HepG2 (cell line): ENCODE data around the gene MOV10L1. TPM values are rescaled to one million over a fixed set of nuclear protein-coding genes. Genes with fewer than 3 reads are reported as not detected.
A peak's percentile ranks its signal among the peaks of the same experiment; 100 is the strongest.

Source experiments
- CTCF ChIP-seq: sonication (generic); formaldehyde crosslinking; IDR thresholded peaks from 2 replicates; pipeline ENCODE4 v1.5.0; 2020; ENCODE audit warnings: mild to moderate bottlenecking, missing genetic modification reagents, moderate library complexity
- DNMT1 ChIP-seq: sonication (generic); formaldehyde crosslinking; IDR thresholded peaks from 2 replicates; pipeline ENCODE4 v1.5.1; 2020; ENCODE audit warnings: mild to moderate bottlenecking, missing genetic modification reagents
- GABPA ChIP-seq, 2 experiments: IDR thresholded peaks; 2 replicates each; pipeline ENCODE4 v1.6.1; 2011 to 2016; ENCODE audit warnings: low read depth in 2 of 2, low read length in 1 of 2, missing biosample characterization in 1 of 2, missing genetic modification characterization in 1 of 2
- HDAC2 ChIP-seq: sonication (generic); formaldehyde crosslinking; IDR thresholded peaks from 2 replicates; pipeline ENCODE4 v1.4.0; 2020; ENCODE audit warnings: missing genetic modification reagents
- HNF1B ChIP-seq: sonication (generic); formaldehyde crosslinking; IDR thresholded peaks from 2 replicates; pipeline ENCODE4 v1.5.1; 2020; ENCODE audit warnings: mild to moderate bottlenecking, moderate library complexity, missing genetic modification reagents
- HNRNPL ChIP-seq: fragments of 200-400 bp; formaldehyde crosslinking; IDR thresholded peaks from 2 replicates; pipeline ENCODE4 v1.6.1; 2017; ENCODE audit warnings: mild to moderate bottlenecking, low read depth, low read length
- MTF2 ChIP-seq: sonication (generic); formaldehyde crosslinking; IDR thresholded peaks from 2 replicates; pipeline ENCODE4 v1.5.0; 2020; ENCODE audit warnings: missing genetic modification reagents, borderline replicate concordance
- NFKB2 ChIP-seq: sonication (generic); formaldehyde crosslinking; IDR thresholded peaks from 2 replicates; pipeline ENCODE4 v1.4.0; 2020; ENCODE audit warnings: missing genetic modification reagents, borderline replicate concordance
- NRL ChIP-seq: sonication (generic); formaldehyde crosslinking; IDR thresholded peaks from 2 replicates; pipeline ENCODE4 v1.5.0; 2020; ENCODE audit warnings: missing genetic modification reagents, mild to moderate bottlenecking, moderate library complexity, borderline replicate concordance
- PRDM10 ChIP-seq: sonication (generic); formaldehyde crosslinking; IDR thresholded peaks from 2 replicates; pipeline ENCODE4 v1.4.0; 2020; ENCODE audit warnings: low read depth, missing genetic modification reagents
- SPEN ChIP-seq: sonication (generic); formaldehyde crosslinking; IDR thresholded peaks from 2 replicates; pipeline ENCODE4 v1.5.1; 2020; ENCODE audit warnings: low read depth, mild to moderate bottlenecking, missing genetic modification reagents
- TEAD3 ChIP-seq: optimal IDR thresholded peaks from 2 replicates; pipeline ENCODE3; 2016; ENCODE audit warnings: borderline replicate concordance
- ZBTB10 ChIP-seq: sonication (generic); formaldehyde crosslinking; IDR thresholded peaks from 2 replicates; pipeline ENCODE4 v1.4.0; 2020; ENCODE audit warnings: missing genetic modification reagents, borderline replicate concordance
- ZNF263 ChIP-seq: sonication (generic); formaldehyde crosslinking; IDR thresholded peaks from 2 replicates; pipeline ENCODE4 v1.4.0; 2020; ENCODE audit warnings: missing genetic modification reagents
- polyA plus RNA-seq, 8 experiments: library from polyadenylated mRNA; depleted of rRNA in 3 of 8; stranded (reverse) in 7 of 8; unstranded in 1 of 8; fragments of >200 nt; fragmentation: Illumina TruSeq in 4 of 8; extraction: Trizol in 4 of 8; gene quantifications; 2 replicates each; pipeline versions ENCODE4 v1.2.1 to v1.2.3, GENCODE V29; 2011 to 2016; ENCODE audit warnings: low read depth in 4 of 8, missing spikeins in 1 of 8, mixed read lengths in 1 of 8; ENCODE audit not compliant: insufficient read depth in 1 of 8
- total RNA-seq, 5 experiments: library from RNA; depleted of rRNA; stranded (reverse); fragments of >200 nt; fragmentation: Illumina TruSeq; extraction: Trizol; gene quantifications; 2 replicates each; pipeline ENCODE4 v1.2.3, GENCODE V29; 2016; ENCODE audit warnings: low read depth in 1 of 5

The MOV10L1 gene
- total and polyA plus RNA-seq, 2 of the 13 experiments (the other 11 are each of a cell fraction or from before 2014, with no cell fraction given): 0.11 to 0.12 TPM

GRCh38 chr22:50151571-50152537 lies 62.0 kb downstream of the MOV10L1 start (continued):
- TF ChIP-seq PRDM10: no peak
- TF ChIP-seq DNMT1 (CRISPR knock-in tag): peak; percentile 71; the same call in 1 of the 2 replicates
- 0 out of 2 replicates have a peak, but pooled peaks have one; percentile 25 for TF ChIP-seq NFKB2 (CRISPR knock-in tag)
- peak; percentile 76 for TF ChIP-seq ZNF263 (CRISPR knock-in tag)
- TF ChIP-seq MTF2 (CRISPR knock-in tag): 0 out of 2 replicates have a peak, but pooled peaks have one; percentile 48
- peak; percentile 66; the same call in 1 of the 2 replicates for TF ChIP-seq ZBTB10
- peak; percentile 53; the same call in 1 of the 2 replicates for TF ChIP-seq HNF1B
- TF ChIP-seq HDAC2 (CRISPR knock-in tag): peak; percentile 13; the same call in 1 of the 2 replicates
- TF ChIP-seq HNRNPL: peak; percentile 63; the same call in 1 of the 2 replicates
- no peak for TF ChIP-seq GABPA (IDR thresholded peaks at IDR 0.05; ENCODE audit: low read depth, low read length)
- TF ChIP-seq GABPA (CRISPR knock-in tag; IDR thresholded peaks at IDR 0.05; ENCODE audit: low read depth): no peak
- TF ChIP-seq SPEN (CRISPR knock-in tag): peak; percentile 41; the same call in 1 of the 2 replicates
- TF ChIP-seq CTCF (CRISPR knock-in tag): peak; percentile 71
- peak; percentile 22 for TF ChIP-seq TEAD3 (CRISPR knock-in tag)
- 0 out of 2 replicates have a peak, but pooled peaks have one; percentile 64 for TF ChIP-seq NRL (CRISPR knock-in tag)
